GM18526 (cell line): ENCODE measurements around the gene PPP2R2D.

Experiments
- POLR2A ChIP-seq: IDR thresholded peaks from 3 replicates; pipeline ENCODE4 v1.6.1; 2011; ENCODE audit not compliant: insufficient read length; ENCODE audit errors: extremely low read depth

Gene PPP2R2D

GRCh38 chr10:131859341-131860020 is 41.3 kb upstream of the PPP2R2D start:
- TF ChIP-seq POLR2A, result no peak

- no peak for TF ChIP-seq POLR2A
Observed at GRCh38 chr10:131860311-131860710, 40.5 kb upstream of the PPP2R2D start.

GRCh38 chr10:131860806-131861440 is 39.9 kb upstream of the PPP2R2D start:
- TF ChIP-seq POLR2A, result no peak

GRCh38 chr10:131862548-131862947 is 38.3 kb upstream of the PPP2R2D start:
- TF ChIP-seq POLR2A, result no peak

- TF ChIP-seq POLR2A, result no peak
Observed at GRCh38 chr10:131865223-131865917, 35.4 kb upstream of the PPP2R2D start.

GRCh38 chr10:131866673-131867072 is 34.1 kb upstream of the PPP2R2D start:
- TF ChIP-seq POLR2A, result no peak

GRCh38 chr10:131868436-131868835 is 32.4 kb upstream of the PPP2R2D start:
- TF ChIP-seq POLR2A, result no peak

- TF ChIP-seq POLR2A, result no peak
Observed at GRCh38 chr10:131869344-131869743, 31.5 kb upstream of the PPP2R2D start.

- no peak for TF ChIP-seq POLR2A
Observed at GRCh38 chr10:131870411-131870810, 30.4 kb upstream of the PPP2R2D start.

GRCh38 chr10:131870831-131871672 is 29.8 kb upstream of the PPP2R2D start:
- no peak for TF ChIP-seq POLR2A

- TF ChIP-seq POLR2A, result no peak
Observed at GRCh38 chr10:131871673-131872005, 29.2 kb upstream of the PPP2R2D start.

GRCh38 chr10:131872011-131872826 is 28.6 kb upstream of the PPP2R2D start:
- TF ChIP-seq POLR2A, result no peak

- TF ChIP-seq POLR2A, result no peak
Observed at GRCh38 chr10:131872827-131873375, 27.9 kb upstream of the PPP2R2D start.

GRCh38 chr10:131874991-131875451 is 25.8 kb upstream of the PPP2R2D start:
- TF ChIP-seq POLR2A, result no peak
